ENCODE measurements around the gene PRR32.
"Not testable (repeated sequence)": the region's sequence is repeated elsewhere in the genome, so short reads cannot be mapped to it uniquely, and the experiment has no call there.

Gene PRR32

GRCh38 chrX:126819429-126819828, at the start of gene PRR32:
Gene PRR32, plus strand, starts transcription at chrX:126819729. Its CDS starts 115 bp downstream, at chrX:126819844.
- no peak for DNase-seq

- no peak for DNase-seq
These were observed 49.4 kb upstream of the PRR32 start for GRCh38 chrX:126770179-126770578.

GRCh38 chrX:126785539-126785938, 34.0 kb upstream of the PRR32 start:
- DNase-seq = no peak

- no peak for DNase-seq
These were observed 20.5 kb upstream of the PRR32 start for GRCh38 chrX:126799059-126799458.

DNA sequence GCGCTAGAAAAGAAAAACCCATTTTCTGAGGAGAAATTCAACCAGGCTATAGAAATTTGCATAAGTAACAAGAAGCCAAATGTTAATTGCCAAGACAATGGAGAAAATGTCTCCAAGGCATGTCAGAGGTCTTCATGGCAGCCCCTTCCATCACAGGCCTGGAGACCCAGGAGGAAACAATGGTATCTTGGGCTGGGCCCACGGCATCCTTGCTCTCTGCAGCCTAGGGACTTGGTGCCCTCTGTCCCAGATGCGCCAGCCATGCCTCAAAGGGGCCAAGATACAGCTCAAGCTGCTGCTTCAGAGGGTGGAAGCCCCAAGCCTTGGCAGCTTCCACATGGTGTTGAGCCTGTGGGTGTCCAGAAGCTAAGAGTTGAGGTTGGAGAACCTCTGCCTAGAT, 12.7 kb upstream of the PRR32 start:
- not testable (repeated sequence) for DNase-seq

GRCh38 chrX:126815806-126816205, 3.7 kb upstream of the PRR32 start:
- no peak for DNase-seq

DNA sequence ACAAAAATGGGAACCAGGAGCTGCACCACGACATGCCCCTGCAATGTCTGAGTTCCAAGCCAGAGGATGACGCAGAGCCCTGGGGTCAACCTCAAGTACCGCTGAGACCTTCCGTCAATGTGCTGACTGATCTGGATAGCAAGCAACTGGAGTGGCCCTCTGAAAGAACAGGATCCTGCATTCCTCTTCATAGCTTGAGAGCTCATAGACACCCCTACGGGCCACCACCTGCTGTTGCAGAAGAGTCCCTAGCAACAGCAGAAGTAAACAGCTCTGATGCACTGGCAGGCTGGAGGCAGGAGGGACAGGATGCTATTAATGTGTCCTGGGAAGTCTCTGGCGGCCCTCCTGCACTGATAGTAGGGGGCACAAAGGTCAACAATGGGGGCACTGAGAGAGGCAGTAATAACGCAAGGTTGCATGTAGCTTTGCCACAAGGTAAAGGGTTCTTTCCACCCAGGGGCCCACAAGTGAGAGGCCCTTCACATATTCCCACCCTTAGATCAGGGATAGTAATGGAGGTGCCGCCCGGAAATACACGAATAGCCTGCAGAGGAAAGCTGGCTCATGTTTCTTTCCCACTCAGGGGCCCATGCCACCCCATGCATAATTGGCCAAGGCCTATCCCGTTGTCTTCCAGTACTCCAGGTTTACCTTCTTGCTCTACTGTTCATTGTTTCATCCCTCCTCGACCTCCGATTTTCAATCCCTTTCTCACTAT, 1.3 kb downstream of the PRR32 start:
- DNase-seq = no peak

- DNase-seq = no peak
These were observed 4.9 kb downstream of the PRR32 start for GRCh38 chrX:126824338-126825007.

- DNase-seq = no peak
These were observed 6.2 kb downstream of the PRR32 start for GRCh38 chrX:126825566-126826193.

GRCh38 chrX:126836186-126836585, 16.7 kb downstream of the PRR32 start:
- no peak for DNase-seq

DNA sequence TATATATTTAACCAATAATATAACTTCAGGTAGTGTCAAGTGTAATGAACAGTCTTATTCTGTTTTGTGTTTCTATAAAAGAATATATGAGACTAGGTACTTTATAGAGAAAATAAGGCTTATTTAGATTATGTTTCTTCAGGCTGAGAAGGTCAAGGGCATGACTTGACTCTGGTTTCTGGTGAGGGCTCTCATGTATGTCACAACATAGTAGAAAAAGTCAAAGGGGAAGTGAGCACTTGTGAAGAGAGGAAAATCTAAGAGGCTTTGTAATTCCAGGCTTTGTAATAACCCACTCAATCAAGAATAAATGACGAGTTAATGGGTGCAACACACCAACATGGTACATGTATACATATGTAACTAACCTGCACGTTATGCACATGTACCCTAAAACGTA, 27.6 kb downstream of the PRR32 start:
- no peak for DNase-seq

- DNase-seq = no peak
These were observed 36.5 kb downstream of the PRR32 start for GRCh38 chrX:126855839-126856524.
